ENCODE data around the gene MEGF11.

The MEGF11 gene

GRCh38 chr15:65857718-65858402, 395.7 kb downstream of the MEGF11 start:
- POLR2A ChIA-PET, result interaction anchor here (0.6 kb wide), 1 partner anchor 13 kb away, joined by 4 read pairs; no protein-coding TSS in a partner anchor
- peak; percentile 33 for DNase-seq (ENCODE audit: extremely low spot score)
- CTCF ChIA-PET, result interaction anchor here (0.6 to 5.2 kb wide), 19 partner anchors 10 to 266 kb away, joined by 3 to 51 read pairs (median 7); partner anchors contain the start of genes INTS14 and RAB11A
- TF ChIP-seq, protein P1, sequence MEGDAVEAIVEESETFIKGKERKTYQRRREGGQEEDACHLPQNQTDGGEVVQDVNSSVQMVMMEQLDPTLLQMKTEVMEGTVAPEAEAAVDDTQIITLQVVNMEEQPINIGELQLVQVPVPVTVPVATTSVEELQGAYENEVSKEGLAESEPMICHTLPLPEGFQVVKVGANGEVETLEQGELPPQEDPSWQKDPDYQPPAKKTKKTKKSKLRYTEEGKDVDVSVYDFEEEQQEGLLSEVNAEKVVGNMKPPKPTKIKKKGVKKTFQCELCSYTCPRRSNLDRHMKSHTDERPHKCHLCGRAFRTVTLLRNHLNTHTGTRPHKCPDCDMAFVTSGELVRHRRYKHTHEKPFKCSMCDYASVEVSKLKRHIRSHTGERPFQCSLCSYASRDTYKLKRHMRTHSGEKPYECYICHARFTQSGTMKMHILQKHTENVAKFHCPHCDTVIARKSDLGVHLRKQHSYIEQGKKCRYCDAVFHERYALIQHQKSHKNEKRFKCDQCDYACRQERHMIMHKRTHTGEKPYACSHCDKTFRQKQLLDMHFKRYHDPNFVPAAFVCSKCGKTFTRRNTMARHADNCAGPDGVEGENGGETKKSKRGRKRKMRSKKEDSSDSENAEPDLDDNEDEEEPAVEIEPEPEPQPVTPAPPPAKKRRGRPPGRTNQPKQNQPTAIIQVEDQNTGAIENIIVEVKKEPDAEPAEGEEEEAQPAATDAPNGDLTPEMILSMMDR (IDR thresholded peaks at IDR 0.05; ENCODE audit: control extremely low read depth, extremely low read depth, low read depth, missing control alignments), result no peak

DNA sequence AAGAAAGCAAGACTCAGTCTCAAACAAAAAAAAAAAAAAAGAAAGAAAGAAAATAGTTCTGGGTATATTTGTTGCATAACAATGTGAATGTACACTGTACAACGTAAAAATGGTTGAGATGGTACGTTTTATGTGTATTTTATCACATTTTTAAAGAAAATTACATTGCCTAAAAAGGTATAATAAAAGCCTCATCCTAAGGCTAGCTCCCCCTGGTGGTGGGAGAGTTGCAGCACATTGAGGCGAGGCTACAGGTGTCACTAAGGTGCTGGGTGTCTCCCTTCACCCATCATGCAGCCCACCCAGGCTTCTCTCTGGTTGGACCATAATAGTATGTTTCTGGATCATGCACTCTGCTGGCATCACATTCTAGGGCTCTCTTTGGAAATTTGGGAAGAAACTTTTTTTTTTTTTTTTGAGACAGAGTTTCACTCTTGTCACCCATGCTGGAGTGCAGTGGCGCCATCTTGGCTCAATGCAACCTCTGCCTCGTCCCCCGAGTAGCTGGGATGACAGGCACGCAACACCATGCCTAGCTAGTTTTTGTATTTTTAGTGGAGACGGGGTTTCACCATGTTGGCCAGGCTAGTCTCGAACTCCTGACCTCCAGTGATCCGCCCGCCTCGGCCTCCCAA, 396.6 kb downstream of the MEGF11 start:
- POLR2A ChIA-PET, result interaction anchor here (0.6 kb wide), 1 partner anchor 14 kb away, joined by 4 read pairs; no protein-coding TSS in a partner anchor
- CTCF ChIA-PET, result interaction anchor here (0.6 to 5.2 kb wide), 25 partner anchors 9 to 436 kb away, joined by 3 to 51 read pairs (median 5); partner anchors contain the start of genes DENND4A, INTS14 and RAB11A
- TF ChIP-seq, protein P1 (IDR thresholded peaks at IDR 0.05; ENCODE audit: control extremely low read depth, extremely low read depth, low read depth, missing control alignments), result peak; percentile 74
- peak; percentile 52 for DNase-seq (ENCODE audit: extremely low spot score)

GRCh38 chr15:65851981-65852380, 401.6 kb downstream of the MEGF11 start:
- ChIA-PET CTCF (interaction anchor here (0.8 to 2.0 kb wide), 3 partner anchors 17 to 213 kb away, joined by 3 to 5 read pairs (median 4); no protein-coding TSS in a partner anchor), POLR2A (no interaction called here)
- TF ChIP-seq, protein P1 (IDR thresholded peaks at IDR 0.05; ENCODE audit: control extremely low read depth, extremely low read depth, low read depth, missing control alignments), result no peak
- no peak for DNase-seq (ENCODE audit: extremely low spot score)

- DNase-seq (ENCODE audit: extremely low spot score), result no peak
- ChIA-PET POLR2A (no interaction called here), CTCF (interaction anchor here (1.0 to 2.0 kb wide), 3 partner anchors 9 to 21 kb away, joined by 3 to 8 read pairs (median 4); partner anchors contain the start of gene RAB11A)
- TF ChIP-seq, protein P1 (IDR thresholded peaks at IDR 0.05; ENCODE audit: control extremely low read depth, extremely low read depth, low read depth, missing control alignments), result no peak
Observed at GRCh38 chr15:65847989-65848388, 405.6 kb downstream of the MEGF11 start.

- CTCF ChIA-PET, result interaction anchor here (0.7 to 1.7 kb wide), 9 partner anchors 10 to 93 kb away, joined by 3 to 13 read pairs (median 3); no protein-coding TSS in a partner anchor
Observed at GRCh38 chr15:65845826-65846519, 407.6 kb downstream of the MEGF11 start.

More at GRCh38 chr15:65845826-65846519, 407.6 kb downstream of the MEGF11 start:
- DNase-seq (ENCODE audit: extremely low spot score), result no peak
- POLR2A ChIA-PET, result no interaction called here
- TF ChIP-seq, protein P1 (IDR thresholded peaks at IDR 0.05; ENCODE audit: control extremely low read depth, extremely low read depth, low read depth, missing control alignments), result no peak
